Measurements from ENCODE around the gene GTPBP6.

DNA sequence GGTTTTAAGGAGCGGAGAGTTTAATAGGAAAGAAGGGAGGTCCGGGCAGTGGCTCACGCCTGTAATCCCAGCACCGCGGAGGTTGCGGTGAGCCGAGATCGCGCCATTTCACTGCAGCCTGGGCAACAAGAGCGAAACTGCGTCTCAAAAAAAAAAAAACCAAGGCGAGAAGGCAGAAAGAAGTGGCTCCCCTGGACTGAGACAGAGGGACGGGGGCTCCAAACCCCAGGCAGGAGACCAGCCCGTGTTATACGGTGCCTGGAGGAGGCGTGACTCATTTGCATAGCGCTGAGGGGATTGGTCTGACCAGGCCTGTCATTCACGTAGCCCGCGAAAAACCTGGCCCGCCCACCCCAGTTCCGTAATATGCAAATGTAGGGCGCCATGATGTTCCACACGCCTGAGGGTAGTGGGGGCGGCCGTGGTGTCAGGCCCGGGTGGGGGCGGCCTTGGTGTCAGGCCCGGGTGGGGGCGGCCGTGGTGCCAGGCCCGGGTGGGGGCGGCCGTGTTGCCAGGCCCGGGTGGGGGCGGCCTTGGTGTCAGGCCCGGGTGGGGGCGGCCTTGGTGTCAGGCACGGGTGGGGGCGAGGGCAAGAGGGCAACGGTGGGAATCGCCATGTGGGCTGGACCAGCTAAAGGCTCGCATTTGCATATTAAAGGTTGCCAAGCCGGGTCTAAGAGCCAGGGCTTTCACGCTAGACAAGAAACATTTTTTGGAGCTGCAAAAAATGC, 35.3 kb downstream of the GTPBP6 start:
- TF ChIP-seq EZH2 (IDR thresholded peaks at IDR 0.05; ENCODE audit: low read depth, unreplicated experiment), result no peak
- TF ChIP-seq, protein P1, sequence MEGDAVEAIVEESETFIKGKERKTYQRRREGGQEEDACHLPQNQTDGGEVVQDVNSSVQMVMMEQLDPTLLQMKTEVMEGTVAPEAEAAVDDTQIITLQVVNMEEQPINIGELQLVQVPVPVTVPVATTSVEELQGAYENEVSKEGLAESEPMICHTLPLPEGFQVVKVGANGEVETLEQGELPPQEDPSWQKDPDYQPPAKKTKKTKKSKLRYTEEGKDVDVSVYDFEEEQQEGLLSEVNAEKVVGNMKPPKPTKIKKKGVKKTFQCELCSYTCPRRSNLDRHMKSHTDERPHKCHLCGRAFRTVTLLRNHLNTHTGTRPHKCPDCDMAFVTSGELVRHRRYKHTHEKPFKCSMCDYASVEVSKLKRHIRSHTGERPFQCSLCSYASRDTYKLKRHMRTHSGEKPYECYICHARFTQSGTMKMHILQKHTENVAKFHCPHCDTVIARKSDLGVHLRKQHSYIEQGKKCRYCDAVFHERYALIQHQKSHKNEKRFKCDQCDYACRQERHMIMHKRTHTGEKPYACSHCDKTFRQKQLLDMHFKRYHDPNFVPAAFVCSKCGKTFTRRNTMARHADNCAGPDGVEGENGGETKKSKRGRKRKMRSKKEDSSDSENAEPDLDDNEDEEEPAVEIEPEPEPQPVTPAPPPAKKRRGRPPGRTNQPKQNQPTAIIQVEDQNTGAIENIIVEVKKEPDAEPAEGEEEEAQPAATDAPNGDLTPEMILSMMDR (conservative IDR thresholded peaks at IDR 0.05; ENCODE audit: low read depth in 2 of 2), result no peak
- peak; percentile 95 for TF ChIP-seq POLR2AphosphoS5 (IDR thresholded peaks at IDR 0.05; ENCODE audit: low read depth)
- TF ChIP-seq, protein P2, sequence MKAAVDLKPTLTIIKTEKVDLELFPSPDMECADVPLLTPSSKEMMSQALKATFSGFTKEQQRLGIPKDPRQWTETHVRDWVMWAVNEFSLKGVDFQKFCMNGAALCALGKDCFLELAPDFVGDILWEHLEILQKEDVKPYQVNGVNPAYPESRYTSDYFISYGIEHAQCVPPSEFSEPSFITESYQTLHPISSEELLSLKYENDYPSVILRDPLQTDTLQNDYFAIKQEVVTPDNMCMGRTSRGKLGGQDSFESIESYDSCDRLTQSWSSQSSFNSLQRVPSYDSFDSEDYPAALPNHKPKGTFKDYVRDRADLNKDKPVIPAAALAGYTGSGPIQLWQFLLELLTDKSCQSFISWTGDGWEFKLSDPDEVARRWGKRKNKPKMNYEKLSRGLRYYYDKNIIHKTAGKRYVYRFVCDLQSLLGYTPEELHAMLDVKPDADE (IDR thresholded peaks at IDR 0.05), result no peak
- peak; percentile 68 for TF ChIP-seq CREB1 (CRISPR knock-in tag; IDR thresholded peaks at IDR 0.05; ENCODE audit: low read depth)
